Esophagus (tissue), 2 donors: Measurements from ENCODE around the gene EVA1C. TPM values are rescaled to one million over a fixed set of nuclear protein-coding genes. Genes with fewer than 3 reads are reported as not detected.

Experiments
- H3K27ac ChIP-seq, 2 donors: one replicate each; pipeline ENCODE4 v1.5.1; 2013; ENCODE audit warnings: low read depth in 2 of 2, mild to moderate bottlenecking in 2 of 2, inconsistent platforms in 1 of 2, low read length in 1 of 2, moderate library complexity in 1 of 2
- H3K27me3 ChIP-seq, 2 donors: one replicate each; pipeline ENCODE4 v1.6.1; 2013; ENCODE audit warnings: low read length in 2 of 2, control low read depth in 1 of 2, mild to moderate bottlenecking in 1 of 2; ENCODE audit not compliant: insufficient read depth in 2 of 2, control insufficient read depth in 1 of 2
- H3K36me3 ChIP-seq, 2 donors: one replicate each; pipeline ENCODE4 v1.6.1; 2013; ENCODE audit warnings: low read length in 1 of 2; ENCODE audit not compliant: control insufficient read depth in 2 of 2, insufficient read depth in 2 of 2
- H3K4me1 ChIP-seq, 2 donors: one replicate each; pipeline ENCODE4 v1.6.1; 2013; ENCODE audit warnings: low read length in 1 of 2; ENCODE audit not compliant: control insufficient read depth in 2 of 2, insufficient read depth in 2 of 2
- H3K4me3 ChIP-seq, 2 donors: one replicate each; pipeline ENCODE4 v1.5.1; 2013; ENCODE audit warnings: low read length in 2 of 2, mild to moderate bottlenecking in 2 of 2, low read depth in 1 of 2, moderate library complexity in 1 of 2
- H3K9me3 ChIP-seq, 2 donors: one replicate each; pipeline ENCODE4 v1.6.1; 2013; ENCODE audit warnings: mild to moderate bottlenecking in 2 of 2, low read depth in 1 of 2, low read length in 1 of 2, moderate library complexity in 1 of 2; ENCODE audit not compliant: control insufficient read depth in 2 of 2, insufficient read depth in 1 of 2
- WGBS, 2 donors: extraction: QIAGEN DNeasy Blood & Tissue Kit; methylation state at CpG; one replicate each; pipeline ENCODE4 v1.1.7; 2013; 5-methylcytosine and 5-hydroxymethylcytosine counted together
- polyA plus RNA-seq, 2 donors: library from polyadenylated mRNA; stranded (reverse); fragments of 200-250 nt; gene quantifications; one replicate each; pipeline ENCODE4 v1.2.3, GENCODE V29; 2013
- donor health status: healthy with polysubstance abuse.
- donor health status: Bipolar disorder and iron deficiency.

EVA1C gene
- polyA plus RNA-seq, 2 donors = 18.3 to 21.1 TPM

- Histone ChIP-seq H3K4me1 (no peaks in the 10 kb centered on the region), H3K9me3 (no peaks in the 10 kb centered on the region), H3K36me3 (peaks cover 0 to 15% of the 10 kb centered on the region in 2 donors), H3K27me3 (no peaks in the 10 kb centered on the region), H3K4me3 (no peak overlapping the region), H3K27ac (peak overlapping the region in 1 of 2 donors; percentile 22)
- 33 to 48% methylated on average over 3 of the region's 3 CpGs for WGBS, 2 donors
These were observed 39.8 kb upstream of the EVA1C start for GRCh38 chr21:32372755-32373154.

GRCh38 chr21:32377506-32377905, 35.0 kb upstream of the EVA1C start:
- no peaks in the 10 kb centered on the region for H3K27me3 ChIP-seq
- H3K36me3 ChIP-seq = peaks cover 0 to 15% of the 10 kb centered on the region in 2 donors
- H3K4me1 ChIP-seq = peaks cover 0 to 1% of the 10 kb centered on the region in 2 donors
- no peak overlapping the region for H3K4me3 ChIP-seq
- no peak overlapping the region for H3K27ac ChIP-seq
- no peaks in the 10 kb centered on the region for H3K9me3 ChIP-seq
- WGBS, 2 donors = 93 to 95% methylated on average over 8 of the region's 8 CpGs

- Histone ChIP-seq H3K27me3 (no peaks in the 10 kb centered on the region), H3K27ac (no peak overlapping the region), H3K4me3 (no peak overlapping the region), H3K36me3 (peaks cover 0 to 17% of the 10 kb centered on the region in 2 donors), H3K9me3 (no peaks in the 10 kb centered on the region), H3K4me1 (peaks cover 0 to 2% of the 10 kb centered on the region in 2 donors)
- 74 to 79% methylated on average over 7 of the region's 7 CpGs for WGBS, 2 donors
These were observed 34.5 kb upstream of the EVA1C start for GRCh38 chr21:32377991-32378390.

DNA sequence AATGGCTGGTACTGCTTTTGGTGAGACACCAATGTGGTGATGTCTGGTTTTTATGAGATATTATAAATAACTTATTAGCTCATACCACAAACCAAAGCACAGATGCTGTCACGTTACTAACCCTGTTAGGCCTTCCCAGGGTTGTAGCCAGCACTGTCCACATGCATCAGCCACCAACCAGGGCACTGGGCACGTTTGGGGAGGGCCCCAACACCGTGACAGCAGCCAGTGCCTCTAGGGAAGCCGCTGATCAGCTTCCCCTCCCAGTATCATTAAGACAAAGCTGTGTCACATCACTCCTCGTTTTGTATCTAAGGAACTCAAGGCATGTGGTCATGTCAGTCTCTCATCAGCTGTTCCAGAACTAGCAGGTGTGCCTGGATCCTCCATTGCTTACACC, 33.5 kb upstream of the EVA1C start:
- WGBS, 2 donors = 77 to 80% methylated on average over 5 of the region's 5 CpGs
- H3K9me3 ChIP-seq = no peaks in the 10 kb centered on the region
- no peaks in the 10 kb centered on the region for H3K27me3 ChIP-seq
- H3K27ac ChIP-seq = no peak overlapping the region
- H3K36me3 ChIP-seq = peaks cover 3 to 25% of the 10 kb centered on the region in 2 donors
- H3K4me3 ChIP-seq = no peak overlapping the region
- peaks cover 0 to 4% of the 10 kb centered on the region in 2 donors for H3K4me1 ChIP-seq

GRCh38 chr21:32380940-32381339, 31.6 kb upstream of the EVA1C start:
- Histone ChIP-seq H3K9me3 (no peaks in the 10 kb centered on the region), H3K36me3 (peaks cover 9 to 28% of the 10 kb centered on the region in 2 donors), H3K27me3 (no peaks in the 10 kb centered on the region), H3K27ac (no peak overlapping the region), H3K4me3 (no peak overlapping the region), H3K4me1 (peaks cover 0 to 6% of the 10 kb centered on the region in 2 donors)
- 70 to 73% methylated on average over 4 of the region's 4 CpGs for WGBS, 2 donors

DNA sequence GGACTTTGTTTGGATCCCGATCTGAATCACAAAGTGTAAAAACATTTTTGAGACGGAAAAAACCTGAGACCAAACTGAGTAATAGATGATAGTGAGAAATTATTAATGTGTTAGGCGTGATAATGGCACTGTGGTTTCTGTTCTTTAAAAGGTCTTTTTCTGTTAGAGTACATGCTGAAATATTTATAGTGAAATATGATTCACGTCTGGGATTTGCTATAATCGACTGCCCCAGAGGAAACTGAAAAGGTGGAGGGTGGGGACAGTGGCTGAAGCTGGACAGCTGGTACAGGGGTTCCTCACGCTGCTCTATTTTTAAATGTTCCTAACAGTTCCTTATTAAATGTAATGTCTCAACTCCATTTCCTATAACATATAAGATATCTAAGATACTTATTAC, 30.9 kb upstream of the EVA1C start:
- Histone ChIP-seq H3K36me3 (peaks cover 9 to 28% of the 10 kb centered on the region in 2 donors), H3K4me1 (peaks cover 0 to 6% of the 10 kb centered on the region in 2 donors), H3K9me3 (no peaks in the 10 kb centered on the region), H3K27me3 (no peaks in the 10 kb centered on the region), H3K4me3 (no peak overlapping the region), H3K27ac (no peak overlapping the region)
- 60 to 70% methylated on average over 6 of the region's 6 CpGs for WGBS, 2 donors

DNA sequence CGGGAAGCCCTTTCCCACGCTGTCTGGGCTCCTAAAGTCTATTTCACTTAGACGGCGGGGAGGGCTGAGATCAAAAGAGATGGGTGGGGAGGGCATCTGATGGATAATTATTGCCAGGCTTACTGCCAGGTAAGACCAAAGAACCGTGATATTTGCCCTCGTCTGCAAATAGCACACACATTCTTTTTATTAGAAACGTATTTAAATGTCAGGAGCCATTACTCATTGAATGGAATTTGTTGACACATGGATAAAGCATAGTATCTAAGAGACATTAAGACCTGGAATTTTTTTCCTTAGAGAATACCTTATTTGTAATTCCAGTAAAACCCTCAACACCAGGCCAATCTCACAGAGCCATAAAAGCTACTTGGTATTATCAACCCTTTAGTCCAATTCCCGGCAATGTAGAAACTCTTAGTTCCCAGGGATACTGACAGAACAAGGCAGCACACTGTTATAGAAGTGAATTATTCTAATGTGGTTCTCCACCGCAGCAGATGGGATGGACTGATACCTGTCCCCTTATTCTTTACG, 30.3 kb upstream of the EVA1C start:
- WGBS, 2 donors = 36 to 44% methylated on average over 10 of the region's 10 CpGs
- Histone ChIP-seq H3K27ac (peak overlapping the region; percentile 56 to 58), H3K9me3 (no peaks in the 10 kb centered on the region), H3K4me3 (no peak overlapping the region), H3K36me3 (peaks cover 9 to 28% of the 10 kb centered on the region in 2 donors), H3K4me1 (peaks cover 0 to 8% of the 10 kb centered on the region in 2 donors), H3K27me3 (no peaks in the 10 kb centered on the region)

- H3K27ac ChIP-seq = no peak overlapping the region
- peaks cover 9 to 21% of the 10 kb centered on the region in 2 donors for H3K36me3 ChIP-seq
- H3K27me3 ChIP-seq = no peaks in the 10 kb centered on the region
- H3K9me3 ChIP-seq = no peaks in the 10 kb centered on the region
- no peak overlapping the region for H3K4me3 ChIP-seq
- H3K4me1 ChIP-seq = peaks cover 0 to 12% of the 10 kb centered on the region in 2 donors
- WGBS, 2 donors = 90 to 93% methylated on average over 6 of the region's 6 CpGs
These were observed 28.7 kb upstream of the EVA1C start for GRCh38 chr21:32383812-32384211.

DNA sequence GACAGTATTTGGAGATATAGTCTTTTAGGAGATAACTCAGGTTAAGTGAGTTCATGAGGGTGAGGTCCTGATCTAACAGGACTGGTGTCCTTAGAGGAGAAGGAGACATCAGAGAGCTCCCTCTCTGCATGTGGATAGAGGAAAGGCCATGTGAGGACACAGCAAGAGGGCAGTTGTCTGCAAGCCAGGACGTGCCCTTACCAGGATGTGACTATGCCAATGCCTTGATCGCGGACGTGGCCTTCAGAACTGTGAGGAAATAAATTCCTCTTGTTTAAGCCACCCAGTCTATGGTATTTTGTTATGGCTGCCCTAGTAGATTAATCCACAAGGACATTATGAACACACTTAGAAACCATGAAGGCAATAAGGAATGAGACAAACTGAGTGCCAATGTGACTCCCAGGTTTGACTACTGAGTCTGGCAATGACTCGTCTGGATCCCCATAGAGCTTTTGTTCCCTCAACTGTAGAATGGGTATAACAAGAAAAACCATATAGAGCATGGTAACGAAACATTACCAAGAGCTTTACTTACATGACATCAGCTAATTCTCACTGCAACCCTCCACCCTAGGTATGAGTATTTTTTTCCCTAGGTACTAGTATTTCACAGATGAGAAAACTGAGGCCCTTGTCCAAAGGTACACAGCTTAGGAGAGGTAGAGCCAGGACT, 26.2 kb upstream of the EVA1C start:
- Histone ChIP-seq H3K27ac (peak overlapping the region; percentile 41 to 54), H3K9me3 (no peaks in the 10 kb centered on the region), H3K27me3 (no peaks in the 10 kb centered on the region), H3K36me3 (peaks cover 9 to 13% of the 10 kb centered on the region in 2 donors), H3K4me3 (no peak overlapping the region), H3K4me1 (peaks cover 0 to 12% of the 10 kb centered on the region in 2 donors)
- 52 to 58% methylated on average over 6 of the region's 6 CpGs for WGBS, 2 donors

DNA sequence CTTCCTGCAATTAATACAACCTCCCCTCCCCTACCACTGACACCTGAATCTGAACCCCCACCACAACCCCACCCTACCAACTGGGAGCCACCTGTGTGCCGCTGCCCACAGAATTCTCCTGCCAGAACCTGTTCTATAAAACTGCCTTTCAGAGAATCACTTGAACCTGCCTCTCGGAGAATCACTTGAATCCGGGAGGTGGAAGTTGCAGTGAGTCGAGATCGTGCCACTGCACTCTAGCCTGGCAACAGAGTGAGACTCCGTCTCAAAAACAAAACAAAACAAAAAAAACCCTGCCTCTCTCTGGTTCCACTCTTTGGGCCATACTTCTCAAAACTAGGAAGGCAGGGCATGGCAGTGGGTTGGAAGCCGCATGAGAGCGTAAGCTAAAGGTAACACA, 25.4 kb upstream of the EVA1C start:
- H3K4me3 ChIP-seq = no peak overlapping the region
- WGBS, 2 donors = 77 to 83% methylated on average over 8 of the region's 8 CpGs
- H3K36me3 ChIP-seq = peaks cover 9 to 13% of the 10 kb centered on the region in 2 donors
- no peak overlapping the region for H3K27ac ChIP-seq
- H3K27me3 ChIP-seq = no peaks in the 10 kb centered on the region
- H3K4me1 ChIP-seq = peaks cover 0 to 13% of the 10 kb centered on the region in 2 donors
- H3K9me3 ChIP-seq = no peaks in the 10 kb centered on the region
